NCI-H128 (cell line): ENCODE data around the gene AXL.
A peak's percentile ranks its signal among the peaks of the same experiment; 100 is the strongest.

Source experiments
- DNase-seq: peaks from one replicate; lab custom pipeline; 2025; ENCODE audit not compliant: unreplicated experiment; lab: John Stamatoyannopoulos, UW

AXL gene

GRCh38 chr19:41234512-41235168 is 15.6 kb downstream of the AXL start:
- DNase-seq = no peak

GRCh38 chr19:41235480-41235879 is 16.5 kb downstream of the AXL start:
- no peak for DNase-seq

GRCh38 chr19:41238244-41238643 is 19.2 kb downstream of the AXL start:
- DNase-seq = no peak

GRCh38 chr19:41239363-41239762 is 20.3 kb downstream of the AXL start:
- DNase-seq = no peak

- no peak for DNase-seq
Observed at GRCh38 chr19:41239961-41240574, 21.0 kb downstream of the AXL start.

- no peak for DNase-seq
Observed at GRCh38 chr19:41241859-41242258, 22.8 kb downstream of the AXL start.

GRCh38 chr19:41244117-41244516 is 25.1 kb downstream of the AXL start:
- no peak for DNase-seq

- DNase-seq = no peak
Observed at GRCh38 chr19:41245843-41246242, 26.8 kb downstream of the AXL start.

- no peak for DNase-seq
Observed at GRCh38 chr19:41248895-41249294, 29.9 kb downstream of the AXL start.

GRCh38 chr19:41249707-41250423 is 30.8 kb downstream of the AXL start:
- no peak for DNase-seq

- no peak for DNase-seq
Observed at GRCh38 chr19:41253660-41254059, 34.6 kb downstream of the AXL start.

- DNase-seq = no peak
Observed at GRCh38 chr19:41255171-41255570, 36.1 kb downstream of the AXL start.

- DNase-seq = no peak
Observed at GRCh38 chr19:41261474-41262190, 42.6 kb downstream of the AXL start.

- peak; percentile 81 for DNase-seq
Observed at GRCh38 chr19:41263042-41263849, 44.2 kb downstream of the AXL start.

GRCh38 chr19:41263850-41264580 is 45.0 kb downstream of the AXL start, which contains the start of gene HNRNPUL1:
Gene HNRNPUL1 (plus strand): TSS chr19:41264372. CDS start chr19:41264504, 132 bp downstream.
- DNase-seq = peak; percentile 100

GRCh38 chr19:41264581-41265394 is 45.8 kb downstream of the AXL start:
- DNase-seq = no peak

- DNase-seq = no peak
Observed at GRCh38 chr19:41265395-41266153, 46.6 kb downstream of the AXL start.

- no peak for DNase-seq
Observed at GRCh38 chr19:41269055-41269454, 50.0 kb downstream of the AXL start.
